A549 (cell line): ENCODE measurements around the gene GIPR. TPM values are rescaled to one million over a fixed set of nuclear protein-coding genes. Genes with fewer than 3 reads are reported as not detected.

ENCODE experiments used
- ATAC-seq, 2 experiments: fragments of 200-7000 bp in 1 of 2; fragments of >200 bp in 1 of 2; cut with Nextera tagmentation in 1 of 2; cut with Tn5 transposase in 1 of 2; 3 replicates each; pipeline versions ENCODE4 v1.8.0 to v1.9.1; 2018 to 2020; ENCODE audit warnings: mild to moderate bottlenecking in 1 of 2, moderate library complexity in 1 of 2
- CTCF ChIA-PET: fragments of 300-600 bp; sonication (Branson Sonifier 250); formaldehyde crosslinking; extraction: SDS; loops from one replicate; lab custom pipeline; 2021; ENCODE audit warnings: antibody characterized with exemption, inconsistent platforms; lab: Yijun Ruan, JAX
- POLR2A ChIA-PET: fragments of 350-600 bp; formaldehyde crosslinking; extraction: SDS; loops from one replicate; lab custom pipeline; 2021; ENCODE audit warnings: antibody characterized with exemption, inconsistent platforms; lab: Yijun Ruan, JAX
- DNase-seq, 2 experiments: peaks; one replicate each; pipeline versions ENCODE4 v3.0.0 to v3.0.0-alpha.2; 2011 to 2016; ENCODE audit warnings: low read depth in 1 of 2, low spot score in 1 of 2
- FAIRE-seq: peaks from 2 replicates; lab custom pipeline; 2011; peaks lifted over from hg19 to GRCh38; lab: Jason Lieb, UNC
- H3K27ac ChIP-seq, 2 experiments: fragments of >200 bp; sonication (Bioruptor Twin); formaldehyde crosslinking; 3 replicates each; pipeline ENCODE4 v1.5.1; 2016 to 2017
- H3K4me1 ChIP-seq: fragments of >200 bp; sonication (Bioruptor Twin); formaldehyde crosslinking; 3 replicates; pipeline ENCODE4 v1.6.1; 2016
- H3K4me2 ChIP-seq: fragments of >200 bp; sonication (Bioruptor Twin); formaldehyde crosslinking; 3 replicates; pipeline ENCODE4 v1.6.1; 2016
- H3K4me3 ChIP-seq: fragments of >200 bp; sonication (Bioruptor Twin); formaldehyde crosslinking; 3 replicates; pipeline ENCODE4 v1.5.1; 2016
- H3K9me3 ChIP-seq: fragments of >200 bp; sonication (Bioruptor Twin); formaldehyde crosslinking; 3 replicates; pipeline ENCODE4 v1.6.1; 2016
- BCL3 ChIP-seq: fragments of >200 bp; sonication (Bioruptor Twin); formaldehyde crosslinking; IDR thresholded peaks from 3 replicates; pipeline ENCODE4 v1.6.1; 2016
- CEBPB ChIP-seq, 2 experiments: fragments of >200 bp in 1 of 2; sonication (Bioruptor Twin) in 1 of 2; formaldehyde crosslinking in 1 of 2; IDR thresholded peaks; 2 replicates each; pipeline ENCODE4 v1.6.1; 2012 to 2016
- CHD2 ChIP-seq: fragments of 150-350 bp; IDR thresholded peaks from 2 replicates; pipeline ENCODE4 v1.6.1; 2014; ENCODE audit warnings: low read length; ENCODE audit not compliant: partially characterized antibody
- CTCF ChIP-seq: fragments of >200 bp; sonication (Bioruptor Twin); formaldehyde crosslinking; IDR thresholded peaks from 3 replicates; pipeline ENCODE4 v1.5.1; 2016
- E2F6 ChIP-seq: IDR thresholded peaks from 2 replicates; pipeline ENCODE4 v1.6.1; 2012; ENCODE audit warnings: low read depth, borderline replicate concordance
- EP300 ChIP-seq, 2 experiments: fragments of >200 bp; sonication (Bioruptor Twin); formaldehyde crosslinking; IDR thresholded peaks; 2 replicates in 1 of 2; 3 replicates in 1 of 2; pipeline ENCODE4 v1.6.1; 2016 to 2017
- FOXS1 ChIP-seq: fragments of 250-450 bp; sonication (Bioruptor Pico); IDR thresholded peaks from 2 replicates; pipeline ENCODE4 v1.5.0; 2020; ENCODE audit warnings: mild to moderate bottlenecking, moderate library complexity
- HEYL ChIP-seq: fragments of 250-450 bp; sonication (Bioruptor Pico); IDR thresholded peaks from 2 replicates; pipeline ENCODE4 v1.8.0; 2021; ENCODE audit warnings: mild to moderate bottlenecking, moderate library complexity
- HMGXB4 ChIP-seq: fragments of 250-450 bp; sonication (Bioruptor Pico); IDR thresholded peaks from 2 replicates; pipeline ENCODE4 v1.5.0; 2021; ENCODE audit warnings: mild to moderate bottlenecking, moderate library complexity, borderline replicate concordance
- HOXA7 ChIP-seq: fragments of 250-450 bp; sonication (Bioruptor Pico); IDR thresholded peaks from 2 replicates; pipeline ENCODE4 v1.5.0; 2020; ENCODE audit warnings: mild to moderate bottlenecking, moderate library complexity
- JUN ChIP-seq, 2 experiments: fragments of >200 bp; sonication (Bioruptor Twin); formaldehyde crosslinking; IDR thresholded peaks; 2 replicates in 1 of 2; 3 replicates in 1 of 2; pipeline ENCODE4 v1.6.1; 2016 to 2017
- KDM5A ChIP-seq: fragments of 200-600 bp; sonication (generic); IDR thresholded peaks from 2 replicates; pipeline ENCODE4 v1.6.1; 2016; ENCODE audit warnings: antibody characterized with exemption, mild to moderate bottlenecking
- MAX ChIP-seq: IDR thresholded peaks from 2 replicates; pipeline ENCODE4 v1.6.1; 2012
- MYC ChIP-seq: IDR thresholded peaks from 2 replicates; pipeline ENCODE4 v1.6.1; 2012; ENCODE audit warnings: mild to moderate bottlenecking, inconsistent platforms, low read length, improper control_type of control experiment, borderline replicate concordance
- PHF8 ChIP-seq: fragments of 200-600 bp; sonication (generic); IDR thresholded peaks from 2 replicates; pipeline ENCODE4 v1.6.1; 2016; ENCODE audit warnings: low read depth, mild to moderate bottlenecking, antibody characterized with exemption, moderate library complexity, borderline replicate concordance
- POLR2A ChIP-seq: IDR thresholded peaks from 2 replicates; pipeline ENCODE4 v1.6.1; 2012; ENCODE audit warnings: mild to moderate bottlenecking, low read length
- RAD21 ChIP-seq, 2 experiments: fragments of >200 bp in 1 of 2; sonication (Bioruptor Twin) in 1 of 2; formaldehyde crosslinking in 1 of 2; IDR thresholded peaks in 1 of 2; conservative IDR thresholded peaks in 1 of 2; 2 replicates in 1 of 2; 3 replicates in 1 of 2; pipeline ENCODE4 v1.6.1; 2012 to 2018; ENCODE audit warnings: inconsistent platforms in 1 of 2
- RARB ChIP-seq: fragments of 250-450 bp; sonication (Bioruptor Pico); IDR thresholded peaks from 2 replicates; pipeline ENCODE4 v1.8.0; 2021; ENCODE audit warnings: mild to moderate bottlenecking, moderate library complexity
- RFX5 ChIP-seq: fragments of 450-650 bp; IDR thresholded peaks from 2 replicates; pipeline ENCODE4 v1.7.1; 2014; ENCODE audit warnings: antibody characterized with exemption, mild to moderate bottlenecking, moderate library complexity
- USF2 ChIP-seq: fragments of 450-650 bp; IDR thresholded peaks from 2 replicates; pipeline ENCODE4 v1.6.1; 2014; ENCODE audit warnings: antibody characterized with exemption
- ZC3H11A ChIP-seq: fragments of 450-650 bp; IDR thresholded peaks from 2 replicates; pipeline ENCODE4 v1.6.1; 2014; ENCODE audit warnings: antibody characterized with exemption, mild to moderate bottlenecking
- WGBS: methylation state at CpG from one replicate; pipeline ENCODE4 v1.1.6; 2017; ENCODE audit errors: missing lambda C conversion rate; 5-methylcytosine and 5-hydroxymethylcytosine counted together
- polyA plus RNA-seq, 4 experiments: library from polyadenylated mRNA; depleted of rRNA in 3 of 4; stranded (reverse); fragments of >200 nt; fragmentation: RNase III in 1 of 4; extraction: RNeasy Plus Mini Kit Qiagen cat#74134 plus additional on column Dnase treatment in 1 of 4; gene quantifications; 2 replicates in 3 of 4; 3 replicates in 1 of 4; pipeline ENCODE4 v1.2.3, GENCODE V29; 2011 to 2017

Gene GIPR
- polyA plus RNA-seq, 2 of the 4 experiments (the other 2 are of a cell fraction): 1.2 to 1.4 TPM

GRCh38 chr19:45691516-45692186, 23.6 kb downstream of the GIPR start, which contains the start of gene SNRPD2:
TSS of gene SNRPD2 (minus strand) at chr19:45691953. CDS start at chr19:45691888, 65 bp downstream.
- DNase-seq (peak; percentile 97 to 98), FAIRE-seq (peak; percentile 97), ATAC-seq (peak; percentile 75 to 80)
- ChIA-PET POLR2A (interaction anchor here (0.5 to 4.6 kb wide), 19 partner anchors 7 to 411 kb away, joined by 3 to 68 read pairs (median 7); partner anchors contain the start of genes FBXO46 and SIX5), CTCF (interaction anchor here (0.6 to 8.0 kb wide), 28 partner anchors 11 to 1151 kb away, joined by 3 to 160 read pairs (median 5); partner anchors contain the start of genes FBXO46 and SIX5)
- Histone ChIP-seq H3K4me1 (peaks cover 13% of the 10 kb centered on the region), H3K9me3 (no peaks in the 10 kb centered on the region), H3K27ac (peak within 1 kb of the TSS; percentile 88 to 91), H3K4me3 (peak within 1 kb of the TSS; percentile 82), H3K4me2 (peak within 1 kb of the TSS; percentile 94)
- 2% methylated on average over 36 of the region's 36 CpGs for WGBS
- TF ChIP-seq EP300 (IDR thresholded peaks at IDR 0.05) (no peak), KDM5A (no peak; the same call in 1 of the 2 replicates), ZC3H11A (no peak), RAD21 (conservative IDR thresholded peaks at IDR 0.05 in 1 of 2, IDR thresholded peaks at IDR 0.05 in 1 of 2) (no peak), MAX (peak; percentile 87), HEYL (no peak), PHF8 (peak; percentile 89), RFX5 (peak; percentile 94), CHD2 (no peak), E2F6 (peak; percentile 49; the same call in 1 of the 2 replicates), RARB (CRISPR knock-in tag) (peak; percentile 24), CTCF (no peak), BCL3 (peak; percentile 95), FOXS1 (CRISPR knock-in tag) (no peak), JUN (IDR thresholded peaks at IDR 0.05) (peak; percentile 80 to 95; a peak in 4 of 5 replicates), HOXA7 (CRISPR knock-in tag) (0 out of 2 replicates have a peak, but pooled peaks have one; percentile 11), POLR2A (peak; percentile 98), HMGXB4 (CRISPR knock-in tag) (0 out of 2 replicates have a peak, but pooled peaks have one; percentile 0), USF2 (peak; percentile 56), MYC (peak; percentile 51; the same call in 1 of the 2 replicates), CEBPB (IDR thresholded peaks at IDR 0.05) (peak in 1 of 2 experiments; percentile 55; a peak in 1 of 4 replicates)
